NCI-H2081 treated with DMSO at 0.1 percent for 48 hours (cell line): Measurements from ENCODE around the gene ANKRD35.

Experiments used
- DNase-seq: peaks from one replicate; lab custom pipeline; 2025; lab: John Stamatoyannopoulos, UW

The ANKRD35 gene

GRCh38 chr1:145893306-145894055 lies 7.8 kb upstream of the ANKRD35 start:
- DNase-seq: no peak

- DNase-seq: no peak
Measured at GRCh38 chr1:145892486-145893087, 6.9 kb upstream of the ANKRD35 start.

GRCh38 chr1:145891587-145892485 lies 6.2 kb upstream of the ANKRD35 start:
- peak; percentile 95 for DNase-seq

- DNase-seq: peak; percentile 30
Measured at GRCh38 chr1:145891143-145891542, 5.5 kb upstream of the ANKRD35 start.

- DNase-seq: no peak
Measured at GRCh38 chr1:145889722-145890121, 4.1 kb upstream of the ANKRD35 start.

GRCh38 chr1:145887631-145888030 lies 2.0 kb upstream of the ANKRD35 start:
- no peak for DNase-seq

- DNase-seq: no peak
Measured at GRCh38 chr1:145886816-145887215, 1.1 kb upstream of the ANKRD35 start.

- no peak for DNase-seq
Measured at GRCh38 chr1:145886390-145886789, 724 bp upstream of the ANKRD35 start.

GRCh38 chr1:145884675-145885074 lies 991 bp downstream of the ANKRD35 start:
- DNase-seq: no peak

GRCh38 chr1:145879775-145880174 lies 5.9 kb downstream of the ANKRD35 start:
- peak; percentile 100 for DNase-seq

GRCh38 chr1:145878724-145879123 lies 6.9 kb downstream of the ANKRD35 start:
- no peak for DNase-seq

- no peak for DNase-seq
Measured at GRCh38 chr1:145877923-145878486, 7.7 kb downstream of the ANKRD35 start.

GRCh38 chr1:145874646-145875045 lies 11.0 kb downstream of the ANKRD35 start:
- no peak for DNase-seq

GRCh38 chr1:145871994-145872924 lies 13.4 kb downstream of the ANKRD35 start:
- DNase-seq: no peak

- no peak for DNase-seq
Measured at GRCh38 chr1:145868232-145868631, 17.4 kb downstream of the ANKRD35 start.

GRCh38 chr1:145863282-145864018 lies 22.2 kb downstream of the ANKRD35 start:
- no peak for DNase-seq

GRCh38 chr1:145859491-145860023 lies 26.1 kb downstream of the ANKRD35 start:
- peak; percentile 49 for DNase-seq

GRCh38 chr1:145858901-145859490 lies 26.7 kb downstream of the ANKRD35 start, which contains the start of gene PIAS3:
PIAS3 (minus strand) TSS chr1:145859081; CDS start chr1:145858990, 91 bp downstream.
- DNase-seq: peak; percentile 60

- no peak for DNase-seq
Measured at GRCh38 chr1:145858238-145858900, 27.3 kb downstream of the ANKRD35 start.
